Calu3 (cell line): Measurements from ENCODE around the gene ADRA2A. TPM values are rescaled to one million over a fixed set of nuclear protein-coding genes. Genes with fewer than 3 reads are reported as not detected.

Experiments used
- BruUV-seq: library from RNA; stranded (reverse); fragments of 400-500 nt; replicated peaks from 2 replicates; lab custom pipeline; 2021; lab: Mats Ljungman, UMichigan
- CTCF ChIA-PET: fragments of 300-600 bp; sonication (Branson Sonifier 250); formaldehyde crosslinking; loops from one replicate; lab custom pipeline; 2022; ENCODE audit warnings: antibody characterized with exemption; lab: Charles Lee
- DNase-seq: peaks from one replicate; pipeline ENCODE4 v3.0.0; 2022
- H3K27ac Mint-ChIP-seq: one replicate; pipeline ENCODE4 v1.8.0; 2022; ENCODE audit warnings: mixed read lengths; ENCODE audit not compliant: unreplicated experiment
- H3K27me3 Mint-ChIP-seq: one replicate; pipeline ENCODE4 v1.8.0; 2022; ENCODE audit warnings: mixed read lengths; ENCODE audit not compliant: unreplicated experiment
- H3K36me3 Mint-ChIP-seq: one replicate; pipeline ENCODE4 v1.8.0; 2022; ENCODE audit warnings: mild to moderate bottlenecking, moderate library complexity, mixed read lengths; ENCODE audit not compliant: insufficient read depth, unreplicated experiment
- H3K4me1 Mint-ChIP-seq: one replicate; pipeline ENCODE4 v1.8.0; 2022; ENCODE audit warnings: mild to moderate bottlenecking, low read depth, mixed read lengths; ENCODE audit not compliant: unreplicated experiment
- H3K4me3 Mint-ChIP-seq: one replicate; pipeline ENCODE4 v1.8.0; 2022; ENCODE audit warnings: mild to moderate bottlenecking, low read depth, moderate library complexity, mixed read lengths; ENCODE audit not compliant: unreplicated experiment
- H3K9me3 Mint-ChIP-seq: one replicate; pipeline ENCODE4 v1.8.0; 2022; ENCODE audit warnings: low read depth, mixed read lengths; ENCODE audit not compliant: unreplicated experiment
- intact Hi-C: fragments of 100-400 bp; cut with micrococcal nuclease; formaldehyde crosslinking; loops from one replicate; pipeline ENCODE4 v1.10.0; 2022; ENCODE audit not compliant: unreplicated experiment
- total RNA-seq: library from RNA; stranded (reverse); gene quantifications from 2 replicates; pipeline ENCODE4 v1.2.3, GENCODE V29; 2022
- TF ChIP-seq, protein P1 (sequence below): fragments of 200-600 bp; IDR thresholded peaks from one replicate; pipeline ENCODE4 v1.8.0; 2022; ENCODE audit warnings: antibody characterized with exemption; ENCODE audit not compliant: unreplicated experiment

Gene ADRA2A
- total RNA-seq, 1 experiment from 2014 or later: 5.4 TPM

DNA sequence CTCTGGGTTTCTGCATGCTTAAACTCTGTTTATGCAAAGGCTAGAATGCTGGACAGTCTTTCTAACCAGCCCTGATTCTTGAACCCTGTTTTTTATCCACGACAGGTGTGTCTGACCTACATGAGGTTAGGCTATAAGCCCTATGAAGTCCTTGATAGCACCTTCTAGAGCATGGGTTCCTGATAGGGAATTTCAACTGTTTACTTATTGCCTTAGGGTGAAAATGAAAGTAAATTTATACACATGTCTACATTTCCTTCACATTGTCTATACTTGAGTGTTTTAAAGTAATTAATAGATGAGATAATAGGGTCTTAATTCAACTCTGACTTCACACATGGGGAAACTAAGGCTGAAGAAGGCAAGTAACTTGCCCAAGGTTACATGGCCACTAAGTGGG lies 35.5 kb downstream of the ADRA2A start:
- Mint-ChIP-seq H3K9me3 (no peaks in the 10 kb centered on the region), H3K27me3 (no peaks in the 10 kb centered on the region), H3K4me3 (no peak overlapping the region), H3K36me3 (no peaks in the 10 kb centered on the region), H3K4me1 (peaks cover 17% of the 10 kb centered on the region), H3K27ac (no peak overlapping the region)
- no TSS peak for BruUV-seq
- CTCF ChIA-PET: no interaction called here
- TF ChIP-seq, protein P1, sequence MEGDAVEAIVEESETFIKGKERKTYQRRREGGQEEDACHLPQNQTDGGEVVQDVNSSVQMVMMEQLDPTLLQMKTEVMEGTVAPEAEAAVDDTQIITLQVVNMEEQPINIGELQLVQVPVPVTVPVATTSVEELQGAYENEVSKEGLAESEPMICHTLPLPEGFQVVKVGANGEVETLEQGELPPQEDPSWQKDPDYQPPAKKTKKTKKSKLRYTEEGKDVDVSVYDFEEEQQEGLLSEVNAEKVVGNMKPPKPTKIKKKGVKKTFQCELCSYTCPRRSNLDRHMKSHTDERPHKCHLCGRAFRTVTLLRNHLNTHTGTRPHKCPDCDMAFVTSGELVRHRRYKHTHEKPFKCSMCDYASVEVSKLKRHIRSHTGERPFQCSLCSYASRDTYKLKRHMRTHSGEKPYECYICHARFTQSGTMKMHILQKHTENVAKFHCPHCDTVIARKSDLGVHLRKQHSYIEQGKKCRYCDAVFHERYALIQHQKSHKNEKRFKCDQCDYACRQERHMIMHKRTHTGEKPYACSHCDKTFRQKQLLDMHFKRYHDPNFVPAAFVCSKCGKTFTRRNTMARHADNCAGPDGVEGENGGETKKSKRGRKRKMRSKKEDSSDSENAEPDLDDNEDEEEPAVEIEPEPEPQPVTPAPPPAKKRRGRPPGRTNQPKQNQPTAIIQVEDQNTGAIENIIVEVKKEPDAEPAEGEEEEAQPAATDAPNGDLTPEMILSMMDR: no peak
- DNase-seq: no peak
- intact Hi-C loops: no loop called here

- H3K4me1 Mint-ChIP-seq: peaks cover 17% of the 10 kb centered on the region
- DNase-seq: no peak
- CTCF ChIA-PET: interaction anchor here (0.6 kb wide), 1 partner anchor 17 kb away, joined by 3 read pairs; no protein-coding TSS in a partner anchor
Measured at GRCh38 chr10:111113238-111113960, 36.6 kb downstream of the ADRA2A start.

DNA sequence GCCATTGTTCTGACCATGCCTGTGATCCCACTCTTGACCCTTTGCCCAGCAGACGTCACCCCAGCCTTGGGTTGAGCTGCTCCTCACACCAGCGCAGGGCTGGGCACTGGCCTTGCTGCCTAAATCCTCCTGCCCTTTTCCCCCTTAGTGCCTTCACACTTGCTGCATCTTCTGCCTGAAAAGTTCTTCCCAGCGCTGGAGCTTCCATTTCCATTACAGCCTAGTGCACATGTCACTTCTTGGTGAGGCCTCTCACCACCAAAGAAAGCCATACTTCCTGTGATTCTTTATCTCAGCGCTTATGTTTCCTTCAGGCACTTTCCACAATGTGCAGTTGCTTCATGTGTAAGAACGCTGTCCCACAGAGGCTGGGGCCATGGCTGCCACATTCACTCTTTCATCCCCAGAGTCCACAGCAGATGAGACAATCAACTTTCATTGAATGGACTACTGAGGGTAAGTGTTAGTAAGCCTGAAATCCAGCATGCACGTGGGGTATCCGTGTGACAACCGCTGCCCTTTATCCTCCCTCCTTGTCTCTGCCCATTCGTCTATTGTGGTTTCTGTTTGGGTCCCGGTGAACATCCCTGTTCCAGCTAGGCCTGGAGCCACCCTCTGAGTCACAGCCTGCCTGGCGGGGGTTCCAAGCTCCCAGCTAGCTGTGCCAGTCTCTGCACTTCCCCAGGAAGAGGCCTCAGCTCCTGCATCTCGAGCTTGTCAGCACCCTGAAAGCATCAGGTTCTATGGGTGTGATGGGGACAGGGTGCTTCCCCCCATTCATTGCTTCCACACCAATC lies 37.3 kb downstream of the ADRA2A start:
- no TSS peak for BruUV-seq
- intact Hi-C loops: no loop called here
- no peak overlapping the region for H3K4me3 Mint-ChIP-seq
- peaks cover 17% of the 10 kb centered on the region for H3K4me1 Mint-ChIP-seq
- no peaks in the 10 kb centered on the region for H3K9me3 Mint-ChIP-seq
- H3K36me3 Mint-ChIP-seq: no peaks in the 10 kb centered on the region
- H3K27ac Mint-ChIP-seq: no peak overlapping the region
- H3K27me3 Mint-ChIP-seq: peaks cover 5% of the 10 kb centered on the region
- DNase-seq: no peak
- CTCF ChIA-PET: interaction anchor here (0.6 kb wide), 1 partner anchor 18 kb away, joined by 3 read pairs; no protein-coding TSS in a partner anchor
- TF ChIP-seq, protein P1: no peak

More at GRCh38 chr10:111113238-111113960, 36.6 kb downstream of the ADRA2A start:
- Mint-ChIP-seq H3K27ac (no peak overlapping the region), H3K9me3 (no peaks in the 10 kb centered on the region), H3K36me3 (no peaks in the 10 kb centered on the region), H3K4me3 (no peak overlapping the region), H3K27me3 (no peaks in the 10 kb centered on the region)
- intact Hi-C loops: no loop called here
- no TSS peak for BruUV-seq
- TF ChIP-seq, protein P1: no peak

DNA sequence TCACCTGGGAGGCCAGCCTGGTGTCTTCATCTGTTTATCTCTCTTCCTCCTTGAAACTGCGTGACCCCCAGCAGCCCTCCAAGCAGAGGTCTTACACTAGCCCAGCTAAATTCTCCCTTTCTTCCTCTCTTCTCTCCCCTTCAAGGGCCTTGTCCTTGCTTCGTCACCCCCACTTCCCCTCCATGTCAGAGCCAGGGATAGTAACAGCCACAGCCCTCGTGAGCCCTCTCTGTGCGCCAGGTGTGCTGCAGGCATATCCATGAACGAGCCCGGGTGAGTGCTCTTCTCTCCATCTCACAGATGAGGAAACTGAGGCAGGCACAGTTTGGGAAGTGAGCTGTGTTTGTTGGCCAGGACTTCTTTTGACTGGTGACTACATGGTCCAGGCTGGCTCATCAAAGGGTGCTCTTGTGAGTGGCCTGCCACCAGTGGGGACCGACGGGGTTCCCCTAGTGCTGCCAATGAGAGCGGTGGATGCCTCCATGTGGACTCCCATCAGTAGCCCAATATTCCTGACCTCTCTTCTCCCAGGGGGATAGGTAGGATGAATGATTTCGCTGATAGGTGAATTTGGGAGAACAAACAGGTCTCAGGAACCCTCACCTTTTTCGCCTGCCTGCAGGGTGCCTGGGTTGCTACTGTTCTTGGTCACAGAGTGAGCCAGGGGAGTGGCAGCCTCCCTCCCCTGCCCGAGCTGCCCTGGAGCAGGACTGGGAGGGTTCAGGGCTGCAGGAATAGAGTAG lies 38.1 kb downstream of the ADRA2A start:
- H3K36me3 Mint-ChIP-seq: no peaks in the 10 kb centered on the region
- peaks cover 13% of the 10 kb centered on the region for H3K27me3 Mint-ChIP-seq
- no peaks in the 10 kb centered on the region for H3K9me3 Mint-ChIP-seq
- peaks cover 9% of the 10 kb centered on the region for H3K4me1 Mint-ChIP-seq
- no peak overlapping the region for H3K4me3 Mint-ChIP-seq
- no peak overlapping the region for H3K27ac Mint-ChIP-seq
- TF ChIP-seq, protein P1: no peak
- no peak for DNase-seq
- no TSS peak for BruUV-seq
- CTCF ChIA-PET: no interaction called here
- intact Hi-C loops: no loop called here
